GM12878 (cell line): ENCODE data around the gene KRT4. TPM values are rescaled to one million over a fixed set of nuclear protein-coding genes. Genes with fewer than 3 reads are reported as not detected.

ENCODE experiments used
- ATAC-seq: fragments of 200-7000 bp; cut with Tn5 transposase; 3 replicates; pipeline ENCODE4 v1.9.1; 2020; ENCODE audit warnings: mild to moderate bottlenecking, moderate library complexity
- BruUV-seq: library from RNA; stranded (reverse); fragments of 400-500 nt; replicated peaks from 2 replicates; lab custom pipeline; 2021; lab: Mats Ljungman, UMichigan
- CTCF ChIA-PET: fragments of 300-600 bp; sonication (Branson Sonifier 250); formaldehyde crosslinking; extraction: SDS; loops from one replicate; lab custom pipeline; 2021; ENCODE audit warnings: inconsistent platforms; lab: Yijun Ruan, JAX
- POLR2A ChIA-PET: fragments of 350-600 bp; formaldehyde crosslinking; extraction: SDS; loops from one replicate; lab custom pipeline; 2021; ENCODE audit warnings: inconsistent platforms; lab: Charles Lee
- RAD21 ChIA-PET: fragments of 300-600 bp; sonication (Branson Sonifier 250); formaldehyde crosslinking; loops from one replicate; lab custom pipeline; 2023; ENCODE audit warnings: antibody characterized with exemption; ENCODE audit not compliant: unreplicated experiment; lab: Charles Lee
- SMC1A ChIA-PET: fragments of 300-600 bp; sonication (Branson Sonifier 250); formaldehyde crosslinking; loops from one replicate; lab custom pipeline; 2023; ENCODE audit not compliant: unreplicated experiment, uncharacterized antibody; lab: Charles Lee
- DNase-seq: peaks from one replicate; pipeline ENCODE4 v3.0.0-alpha.2; 2011; ENCODE audit warnings: low read depth, low spot score
- FAIRE-seq: peaks from 3 replicates; lab custom pipeline; 2011; peaks lifted over from hg19 to GRCh38; lab: Jason Lieb, UNC
- H2AFZ ChIP-seq: 2 replicates; pipeline ENCODE4 v1.6.0; 2011; ENCODE audit warnings: low read depth, low read length, control low read depth; ENCODE audit not compliant: control insufficient read depth
- H3K27ac ChIP-seq: 2 replicates; pipeline ENCODE4 v1.5.1; 2011; ENCODE audit warnings: control low read depth; ENCODE audit not compliant: control insufficient read depth, insufficient read depth
- H3K27me3 ChIP-seq, 2 experiments: replicated peaks in 1 of 2; 2 replicates each; pipeline versions ENCODE4 v1.6.0 to v1.6.1; 2011; ENCODE audit warnings: low read length in 1 of 2; ENCODE audit not compliant: control insufficient read depth in 2 of 2, insufficient read depth in 2 of 2
- H3K36me3 ChIP-seq, 2 experiments: 2 replicates each; pipeline ENCODE4 v1.5.1; 2011; ENCODE audit warnings: low read length in 1 of 2; ENCODE audit not compliant: control insufficient read depth in 2 of 2, insufficient read depth in 2 of 2
- H3K4me1 ChIP-seq: 2 replicates; pipeline ENCODE4 v1.6.1; 2011; ENCODE audit warnings: mild to moderate bottlenecking, low read length, moderate library complexity, mixed read lengths; ENCODE audit not compliant: control insufficient read depth, insufficient read depth
- H3K4me2 ChIP-seq: 2 replicates; pipeline ENCODE4 v1.6.0; 2011; ENCODE audit warnings: control low read depth; ENCODE audit not compliant: control insufficient read depth, insufficient read depth
- H3K4me3 ChIP-seq: fragments of 200-600 bp; sonication (generic); 2 replicates; pipeline ENCODE4 v1.5.1; 2016
- H3K79me2 ChIP-seq: 2 replicates; pipeline ENCODE4 v1.6.0; 2011; ENCODE audit warnings: low read length; ENCODE audit not compliant: control insufficient read depth, insufficient read depth
- H3K9ac ChIP-seq: 2 replicates; pipeline ENCODE4 v1.8.0; 2011; ENCODE audit warnings: low read length, control low read depth, mixed read lengths; ENCODE audit not compliant: control insufficient read depth, insufficient read depth
- H3K9me3 ChIP-seq: replicated peaks from 3 replicates; pipeline ENCODE4 v1.5.1; 2011; ENCODE audit warnings: mild to moderate bottlenecking, low read length; ENCODE audit not compliant: control insufficient read depth, insufficient read depth
- H4K20me1 ChIP-seq: 2 replicates; pipeline ENCODE4 v1.6.0; 2011; ENCODE audit not compliant: control insufficient read depth, insufficient read depth
- BCL11A ChIP-seq: IDR thresholded peaks from 2 replicates; pipeline ENCODE4 v1.6.1; 2011; ENCODE audit warnings: low read depth, low read length
- BMI1 ChIP-seq: fragments of 450-650 bp; IDR thresholded peaks from 2 replicates; pipeline ENCODE4 v1.6.1; 2016; ENCODE audit warnings: mild to moderate bottlenecking, moderate library complexity, borderline replicate concordance
- CBX3 ChIP-seq: fragments of 200-600 bp; sonication (generic); IDR thresholded peaks from 2 replicates; pipeline ENCODE4 v1.6.1; 2016; ENCODE audit warnings: low read depth, borderline replicate concordance
- HDAC6 ChIP-seq: fragments of 200-600 bp; sonication (generic); IDR thresholded peaks from one replicate; pipeline ENCODE4 v1.8.0; 2017; ENCODE audit warnings: antibody characterized with exemption; ENCODE audit not compliant: unreplicated experiment
- IKZF1 ChIP-seq: fragments of 450-650 bp; conservative IDR thresholded peaks from 2 replicates; pipeline ENCODE4 v1.6.1; 2017; ENCODE audit warnings: antibody characterized with exemption, mild to moderate bottlenecking
- NR2C2 ChIP-seq: IDR thresholded peaks from 2 replicates; pipeline ENCODE4 v1.6.1; 2011; ENCODE audit warnings: borderline replicate concordance, low read depth; ENCODE audit not compliant: control insufficient read depth, insufficient read length
- RFX5 ChIP-seq: IDR thresholded peaks from 2 replicates; pipeline ENCODE4 v1.6.1; 2011; ENCODE audit warnings: low read depth, low read length, improper control_type of control experiment
- SPI1 ChIP-seq: IDR thresholded peaks from 2 replicates; pipeline ENCODE4 v1.6.1; 2011; ENCODE audit warnings: low read depth, mild to moderate bottlenecking, low read length, moderate library complexity, borderline replicate concordance; ENCODE audit not compliant: insufficient read depth
- SREBF1 ChIP-seq: IDR thresholded peaks from 2 replicates; pipeline ENCODE4 v1.6.1; 2012; ENCODE audit warnings: mild to moderate bottlenecking, low read length
- SRF ChIP-seq, 2 experiments: IDR thresholded peaks; 2 replicates each; pipeline ENCODE4 v1.6.1; 2011; ENCODE audit warnings: low read depth in 2 of 2, low read length in 2 of 2, mild to moderate bottlenecking in 1 of 2, moderate library complexity in 1 of 2
- STAT1 ChIP-seq: fragments of 450-650 bp; conservative IDR thresholded peaks from 2 replicates; pipeline ENCODE4 v1.6.1; 2014; ENCODE audit warnings: antibody characterized with exemption, mild to moderate bottlenecking
- SUPT20H ChIP-seq: IDR thresholded peaks from 2 replicates; pipeline ENCODE4 v1.6.1; 2011; ENCODE audit warnings: low read depth, mild to moderate bottlenecking, low read length, moderate library complexity, borderline replicate concordance; ENCODE audit not compliant: control insufficient read depth
- SUZ12 ChIP-seq: fragments of 200-600 bp; sonication (generic); IDR thresholded peaks from one replicate; pipeline ENCODE4 v1.6.1; 2018; ENCODE audit warnings: antibody characterized with exemption, mild to moderate bottlenecking; ENCODE audit not compliant: unreplicated experiment
- USF2 ChIP-seq: IDR thresholded peaks from 2 replicates; pipeline ENCODE4 v1.6.1; 2011; ENCODE audit warnings: low read depth, low read length, improper control_type of control experiment, borderline replicate concordance
- ZBTB4 ChIP-seq: fragments of 450-650 bp; formaldehyde crosslinking; IDR thresholded peaks from 2 replicates; pipeline ENCODE4 v1.4.0; 2022; ENCODE audit warnings: mild to moderate bottlenecking, moderate library complexity
- ZNF24 ChIP-seq: fragments of 450-650 bp; IDR thresholded peaks from 2 replicates; pipeline ENCODE4 v1.6.1; 2017; ENCODE audit warnings: antibody characterized with exemption, mild to moderate bottlenecking
- WGBS: methylation state at CpG from one replicate; pipeline ENCODE4 v1.1.6; 2016; ENCODE audit warnings: low lambda C conversion rate; ENCODE audit not compliant: insufficient replicate concordance, insufficient coverage; ENCODE audit errors: missing lambda C conversion rate; 5-methylcytosine and 5-hydroxymethylcytosine counted together
- in situ Hi-C: fragments of 300-500 bp; cut with MboI; formaldehyde crosslinking; loops from 9 replicates; pipeline ENCODE4 v1.14.3; 2018; ENCODE audit warnings: mixed read lengths
- intact Hi-C: fragments of 100-400 bp; cut with micrococcal nuclease; formaldehyde crosslinking; loops from one replicate; pipeline ENCODE4 v1.14.2; 2022; ENCODE audit not compliant: unreplicated experiment
- polyA plus RNA-seq, 11 experiments: library from polyadenylated mRNA; depleted of rRNA in 4 of 11; unstranded in 6 of 11; stranded (reverse) in 5 of 11; fragments of >200 nt; fragmentation: Nextera tagmentation in 4 of 11; fragmentation: Illumina TruSeq in 1 of 11; extraction: Ambion mirVana in 4 of 11; extraction: Trizol in 1 of 11; gene quantifications; 1 replicate in 1 of 11; 2 replicates in 10 of 11; pipeline versions ENCODE4 v1.2.1 to v1.2.3, GENCODE V29; 2011 to 2016; ENCODE audit warnings: inconsistent platforms in 2 of 11, missing spikeins in 2 of 11, low read depth in 1 of 11
- total RNA-seq, 4 experiments: library from RNA; depleted of rRNA in 3 of 4; stranded (reverse); fragments of >200 nt in 3 of 4; fragmentation: Illumina TruSeq in 1 of 4; extraction: Trizol in 1 of 4; gene quantifications; 2 replicates each; pipeline versions ENCODE4 v1.2.1 to v1.2.3, GENCODE V29; 2013 to 2021
- TF ChIP-seq, protein P1 (sequence below): fragments of 450-650 bp; IDR thresholded peaks from 2 replicates; pipeline ENCODE4 v1.6.1; 2016; ENCODE audit warnings: mild to moderate bottlenecking
- TF ChIP-seq, protein P2 (sequence below): fragments of 450-650 bp; IDR thresholded peaks from 2 replicates; pipeline ENCODE4 v1.6.1; 2018; ENCODE audit warnings: mild to moderate bottlenecking, low read depth, moderate library complexity; ENCODE audit not compliant: partially characterized antibody

KRT4 gene
- total and polyA plus RNA-seq, 10 of the 15 experiments (the other 5 are each of a cell fraction or from before 2014, with no cell fraction given), result not detected

- Histone ChIP-seq H4K20me1 (no peaks in the 10 kb centered on the region), H3K27ac (no peak overlapping the region), H3K4me3 (no peak overlapping the region), H3K4me2 (no peak overlapping the region), H3K4me1 (no peaks in the 10 kb centered on the region), H3K36me3 (no peaks in the 10 kb centered on the region), H2AFZ (no peak overlapping the region), H3K27me3 (peaks cover 0 to 5% of the 10 kb centered on the region in 2 experiments; a peak in 1 of 4 replicates), H3K9ac (no peak overlapping the region), H3K9me3 (no peaks in the 10 kb centered on the region), H3K79me2 (no peaks in the 10 kb centered on the region)
- SMC1A ChIA-PET, result no interaction called here
- FAIRE-seq, result no peak
- BruUV-seq, result no TSS peak
- 0% methylated on average over 1 of the region's 1 CpG for WGBS
- CTCF ChIA-PET, result no interaction called here
- TF ChIP-seq NR2C2 (no peak), STAT1 (no peak), USF2 (no peak), HDAC6 (no peak), SRF (IDR thresholded peaks at IDR 0.05; ENCODE audit: low read depth in 2 of 2, low read length in 2 of 2) (no peak), CBX3 (no peak), ZBTB4 (CRISPR knock-in tag) (no peak), SUPT20H (no peak), RFX5 (no peak), SPI1 (no peak), IKZF1 (no peak), ZNF24 (no peak), BMI1 (no peak), SREBF1 (no peak), SUZ12 (no peak), BCL11A (no peak)
- TF ChIP-seq, protein P1, sequence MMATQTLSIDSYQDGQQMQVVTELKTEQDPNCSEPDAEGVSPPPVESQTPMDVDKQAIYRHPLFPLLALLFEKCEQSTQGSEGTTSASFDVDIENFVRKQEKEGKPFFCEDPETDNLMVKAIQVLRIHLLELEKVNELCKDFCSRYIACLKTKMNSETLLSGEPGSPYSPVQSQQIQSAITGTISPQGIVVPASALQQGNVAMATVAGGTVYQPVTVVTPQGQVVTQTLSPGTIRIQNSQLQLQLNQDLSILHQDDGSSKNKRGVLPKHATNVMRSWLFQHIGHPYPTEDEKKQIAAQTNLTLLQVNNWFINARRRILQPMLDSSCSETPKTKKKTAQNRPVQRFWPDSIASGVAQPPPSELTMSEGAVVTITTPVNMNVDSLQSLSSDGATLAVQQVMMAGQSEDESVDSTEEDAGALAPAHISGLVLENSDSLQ, result no peak
- TF ChIP-seq, protein P2, sequence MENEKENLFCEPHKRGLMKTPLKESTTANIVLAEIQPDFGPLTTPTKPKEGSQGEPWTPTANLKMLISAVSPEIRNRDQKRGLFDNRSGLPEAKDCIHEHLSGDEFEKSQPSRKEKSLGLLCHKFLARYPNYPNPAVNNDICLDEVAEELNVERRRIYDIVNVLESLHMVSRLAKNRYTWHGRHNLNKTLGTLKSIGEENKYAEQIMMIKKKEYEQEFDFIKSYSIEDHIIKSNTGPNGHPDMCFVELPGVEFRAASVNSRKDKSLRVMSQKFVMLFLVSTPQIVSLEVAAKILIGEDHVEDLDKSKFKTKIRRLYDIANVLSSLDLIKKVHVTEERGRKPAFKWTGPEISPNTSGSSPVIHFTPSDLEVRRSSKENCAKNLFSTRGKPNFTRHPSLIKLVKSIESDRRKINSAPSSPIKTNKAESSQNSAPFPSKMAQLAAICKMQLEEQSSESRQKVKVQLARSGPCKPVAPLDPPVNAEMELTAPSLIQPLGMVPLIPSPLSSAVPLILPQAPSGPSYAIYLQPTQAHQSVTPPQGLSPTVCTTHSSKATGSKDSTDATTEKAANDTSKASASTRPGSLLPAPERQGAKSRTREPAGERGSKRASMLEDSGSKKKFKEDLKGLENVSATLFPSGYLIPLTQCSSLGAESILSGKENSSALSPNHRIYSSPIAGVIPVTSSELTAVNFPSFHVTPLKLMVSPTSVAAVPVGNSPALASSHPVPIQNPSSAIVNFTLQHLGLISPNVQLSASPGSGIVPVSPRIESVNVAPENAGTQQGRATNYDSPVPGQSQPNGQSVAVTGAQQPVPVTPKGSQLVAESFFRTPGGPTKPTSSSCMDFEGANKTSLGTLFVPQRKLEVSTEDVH, result no peak
- DNase-seq, result no peak
- intact Hi-C loops, result no loop called here
- POLR2A ChIA-PET, result interaction anchor here (0.6 kb wide), 1 partner anchor 9 kb away, joined by 3 read pairs; no protein-coding TSS in a partner anchor
- RAD21 ChIA-PET, result no interaction called here
- in situ Hi-C loops, result no loop called here
- no peak for ATAC-seq
Measured at GRCh38 chr12:52805000-52805399, 8.9 kb downstream of the KRT4 start.
